GM18511 (cell line): ENCODE measurements around the gene SERPIND1.

Experiments used
- ATAC-seq: cut with Tn5 transposase; IDR thresholded peaks from one replicate; pipeline ENCODE4 v1.9.1; 2021; ENCODE audit warnings: mild to moderate bottlenecking, moderate library complexity; ENCODE audit not compliant: unreplicated experiment

The SERPIND1 gene

GRCh38 chr22:20771918-20772625, 1.8 kb upstream of the SERPIND1 start:
- ATAC-seq, result no peak

GRCh38 chr22:20774882-20775281, 969 bp downstream of the SERPIND1 start:
- ATAC-seq, result no peak

DNA sequence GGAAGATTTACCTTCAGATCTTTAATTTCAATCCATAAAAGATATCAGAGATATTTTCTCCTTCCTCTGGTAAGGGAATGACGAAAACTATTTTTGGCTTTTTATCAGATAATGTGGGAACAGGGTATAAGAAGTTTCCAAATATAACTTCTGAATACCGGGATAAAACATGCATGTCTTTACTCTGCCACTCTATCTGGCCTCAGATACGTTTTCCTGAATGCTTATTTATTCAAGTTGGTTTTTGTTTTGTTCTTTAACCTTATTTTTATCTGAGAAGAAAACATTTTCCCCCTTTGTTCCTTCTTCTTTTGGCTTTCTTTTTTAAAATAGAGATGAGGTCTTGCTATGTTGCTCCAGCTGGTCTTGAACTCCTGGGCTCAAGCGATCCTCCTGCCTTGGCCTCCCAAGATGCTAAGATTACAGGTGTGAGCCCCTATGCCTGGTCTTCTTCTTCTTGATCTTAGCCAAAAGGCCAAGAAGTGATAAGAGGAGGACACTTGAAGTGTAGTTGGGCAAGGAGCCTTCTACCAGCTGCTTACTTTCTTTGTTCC, 1.5 kb downstream of the SERPIND1 start:
- no peak for ATAC-seq

GRCh38 chr22:20776624-20777405, 2.9 kb downstream of the SERPIND1 start:
- no peak for ATAC-seq

DNA sequence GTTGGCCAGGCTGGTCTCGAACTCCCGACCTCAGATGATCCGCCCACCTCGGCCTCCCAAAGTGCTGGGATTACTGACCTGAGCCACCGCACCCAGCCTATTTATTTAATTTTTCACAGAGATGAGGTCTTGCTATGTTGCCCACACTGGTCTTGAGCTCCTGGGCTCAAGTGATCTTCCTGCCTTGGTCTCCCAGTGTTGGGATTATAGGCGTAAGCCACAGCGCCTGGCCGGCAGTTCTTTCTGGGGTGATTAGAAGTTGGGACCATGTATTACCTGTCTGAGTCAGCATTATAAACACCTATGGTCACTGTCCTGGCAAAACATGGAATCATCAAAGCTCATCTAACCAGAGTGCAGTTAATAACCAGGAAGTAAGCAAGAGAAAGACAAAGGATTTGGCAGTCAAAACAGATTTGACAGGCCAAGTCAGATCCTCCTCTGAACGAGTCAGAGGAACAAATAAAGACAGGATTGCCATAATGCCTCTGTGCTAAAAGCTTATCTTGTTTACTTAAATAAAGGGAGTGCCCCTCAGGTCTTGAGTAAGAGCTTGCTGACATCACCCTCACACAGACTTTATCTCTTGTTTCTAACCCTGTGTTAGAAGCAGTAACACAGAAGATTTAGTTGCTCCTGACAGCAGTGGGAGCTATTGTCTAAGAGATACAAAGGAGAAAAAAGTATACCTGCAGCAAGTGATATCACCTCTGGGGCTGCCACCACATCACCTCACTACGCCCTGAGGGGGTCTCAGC, 3.7 kb downstream of the SERPIND1 start:
- no peak for ATAC-seq

DNA sequence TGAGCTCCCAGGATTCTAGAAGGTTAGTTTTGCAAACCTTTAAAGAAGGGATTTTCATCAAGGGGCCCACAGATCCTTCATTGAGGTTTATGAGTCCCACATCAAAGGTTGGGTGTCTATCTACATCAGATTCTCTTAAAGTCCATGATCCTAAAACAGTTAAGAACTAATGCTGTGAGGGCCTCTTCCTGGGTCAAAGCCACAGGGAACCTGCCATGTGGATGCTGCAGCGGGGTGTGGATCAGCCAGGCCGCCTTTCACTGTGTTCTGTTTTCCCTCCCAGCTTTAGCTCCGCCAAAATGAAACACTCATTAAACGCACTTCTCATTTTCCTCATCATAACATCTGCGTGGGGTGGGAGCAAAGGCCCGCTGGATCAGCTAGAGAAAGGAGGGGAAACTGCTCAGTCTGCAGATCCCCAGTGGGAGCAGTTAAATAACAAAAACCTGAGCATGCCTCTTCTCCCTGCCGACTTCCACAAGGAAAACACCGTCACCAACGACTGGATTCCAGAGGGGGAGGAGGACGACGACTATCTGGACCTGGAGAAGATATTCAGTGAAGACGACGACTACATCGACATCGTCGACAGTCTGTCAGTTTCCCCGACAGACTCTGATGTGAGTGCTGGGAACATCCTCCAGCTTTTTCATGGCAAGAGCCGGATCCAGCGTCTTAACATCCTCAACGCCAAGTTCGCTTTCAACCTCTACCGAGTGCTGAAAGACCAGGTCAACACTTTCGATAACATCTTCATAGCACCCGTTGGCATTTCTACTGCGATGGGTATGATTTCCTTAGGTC, 5.3 kb downstream of the SERPIND1 start:
- ATAC-seq, result no peak

- no peak for ATAC-seq
Measured at GRCh38 chr22:20779818-20780158, 5.9 kb downstream of the SERPIND1 start.

GRCh38 chr22:20781272-20781990, 7.5 kb downstream of the SERPIND1 start:
- no peak for ATAC-seq

DNA sequence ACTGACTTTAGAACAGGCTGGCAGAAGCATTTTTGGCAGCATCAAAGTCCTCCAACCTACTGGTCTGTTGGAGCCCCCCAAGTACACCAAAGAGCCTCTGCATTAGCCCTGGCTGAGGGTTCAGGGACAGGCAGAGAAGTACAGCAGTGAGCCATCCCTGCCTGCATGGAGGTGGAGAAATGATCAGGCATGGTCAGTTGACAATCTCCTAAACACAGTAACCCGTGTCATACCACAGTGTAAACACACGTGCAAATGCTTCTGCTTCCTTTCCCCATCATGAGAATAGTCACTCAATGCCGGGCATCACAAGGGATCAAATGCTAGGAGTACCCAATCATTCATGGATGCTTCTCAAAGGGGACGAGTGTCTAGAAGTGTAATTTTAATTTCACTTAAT, 8.2 kb downstream of the SERPIND1 start:
- no peak for ATAC-seq

- no peak for ATAC-seq
Measured at GRCh38 chr22:20782596-20783299, 8.8 kb downstream of the SERPIND1 start.

DNA sequence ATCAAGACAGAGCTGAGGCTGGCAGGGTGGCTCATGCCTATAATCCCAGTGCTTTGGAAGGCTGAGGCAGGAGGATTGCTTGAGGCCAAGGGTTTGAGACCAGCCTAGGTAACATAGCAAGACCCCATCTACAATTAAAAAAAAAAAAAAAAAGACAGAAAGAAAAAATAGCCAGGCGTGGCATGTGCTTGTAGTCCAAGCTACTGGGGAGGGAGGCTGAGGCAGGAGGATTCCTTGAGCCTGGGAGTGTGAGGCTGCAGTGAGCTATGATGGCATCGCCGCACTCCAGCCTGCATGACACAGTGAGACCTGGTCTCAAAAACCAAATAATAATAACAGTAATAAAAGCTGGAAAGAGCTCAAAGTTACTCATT, 9.4 kb downstream of the SERPIND1 start:
- ATAC-seq, result no peak

DNA sequence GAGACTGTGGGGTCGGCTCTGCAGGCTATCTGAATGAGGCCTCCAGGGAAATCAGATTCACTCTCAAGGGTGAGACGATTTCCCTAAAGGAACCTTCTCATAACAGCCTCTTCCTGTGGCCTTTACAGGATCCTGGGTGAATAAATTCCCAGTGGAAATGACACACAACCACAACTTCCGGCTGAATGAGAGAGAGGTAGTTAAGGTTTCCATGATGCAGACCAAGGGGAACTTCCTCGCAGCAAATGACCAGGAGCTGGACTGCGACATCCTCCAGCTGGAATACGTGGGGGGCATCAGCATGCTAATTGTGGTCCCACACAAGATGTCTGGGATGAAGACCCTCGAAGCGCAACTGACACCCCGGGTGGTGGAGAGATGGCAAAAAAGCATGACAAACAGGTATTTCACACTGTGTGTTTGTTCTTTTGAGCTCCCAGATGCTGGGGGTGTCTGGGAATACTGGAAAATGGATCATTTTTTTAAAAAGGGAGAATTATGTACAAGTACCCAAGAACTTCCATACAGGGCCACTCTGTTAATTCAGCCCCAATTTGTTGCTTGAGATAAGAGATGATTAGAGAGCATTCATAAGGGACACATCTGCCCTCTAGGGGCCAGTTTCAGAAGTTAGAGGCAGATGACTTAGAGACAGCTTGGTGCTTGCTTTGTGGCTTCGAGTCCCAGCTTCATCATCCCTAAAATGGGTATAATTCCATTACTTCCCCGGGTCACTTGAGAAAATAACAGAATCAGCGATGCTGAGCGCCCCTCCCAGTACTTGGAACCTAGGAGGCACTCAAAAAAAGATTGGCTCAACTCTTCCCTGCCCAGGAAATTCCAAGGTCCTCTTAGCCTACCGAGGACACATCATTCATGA, 10.2 kb downstream of the SERPIND1 start:
- ATAC-seq, result no peak

GRCh38 chr22:20785415-20785814, 11.5 kb downstream of the SERPIND1 start:
- no peak for ATAC-seq

DNA sequence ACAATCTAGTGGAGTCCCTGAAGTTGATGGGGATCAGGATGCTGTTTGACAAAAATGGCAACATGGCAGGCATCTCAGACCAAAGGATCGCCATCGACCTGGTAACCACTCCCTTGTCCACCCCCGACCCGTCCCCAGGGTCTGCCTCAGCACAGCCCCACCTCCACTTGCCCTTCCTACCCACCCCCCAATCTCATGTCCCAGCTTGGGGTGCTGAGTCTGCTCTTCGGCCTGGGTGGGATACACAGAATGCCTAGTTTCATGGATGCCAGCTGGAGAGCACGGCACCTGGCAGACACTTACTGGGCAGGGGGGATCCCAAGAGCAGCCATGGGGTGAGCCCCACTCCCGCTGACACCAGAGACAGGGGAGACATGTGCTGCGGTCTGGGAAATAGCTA, 12.1 kb downstream of the SERPIND1 start:
- no peak for ATAC-seq

- ATAC-seq, result no peak
Measured at GRCh38 chr22:20786536-20786979, 12.6 kb downstream of the SERPIND1 start.

- no peak for ATAC-seq
Measured at GRCh38 chr22:20787223-20787622, 13.3 kb downstream of the SERPIND1 start.

- no peak for ATAC-seq
Measured at GRCh38 chr22:20787746-20788626, 14.1 kb downstream of the SERPIND1 start.
